ENCODE data around the gene NECAB2.

- no peak for TF ChIP-seq CTCF (IDR thresholded peaks at IDR 0.05; ENCODE audit: control extremely low read depth in 1 of 3, insufficient read depth in 1 of 3, low read depth in 1 of 3, low read length in 3 of 3)
- no peak for TF ChIP-seq EZH2 (IDR thresholded peaks at IDR 0.05; ENCODE audit: low read depth, low read length, severe bottlenecking)
- no peak for TF ChIP-seq POLR2A (IDR thresholded peaks at IDR 0.05; ENCODE audit: control extremely low read depth in 1 of 2, low read depth in 2 of 2, low read length in 2 of 2)
- TF ChIP-seq RAD21 (IDR thresholded peaks at IDR 0.05 in 1 of 2, conservative IDR thresholded peaks at IDR 0.05 in 1 of 2; ENCODE audit: low read depth in 2 of 2, low read length in 2 of 2) = no peak
- no peak for TF ChIP-seq TCF12 (IDR thresholded peaks at IDR 0.05; ENCODE audit: low read depth, low read length)
- TF ChIP-seq CEBPB (IDR thresholded peaks at IDR 0.05; ENCODE audit: low read depth, low read length) = no peak
- no peak for TF ChIP-seq MAFK (IDR thresholded peaks at IDR 0.05; ENCODE audit: low read depth, low read length)
- no peak for TF ChIP-seq USF2 (IDR thresholded peaks at IDR 0.05; ENCODE audit: low read length)
- no peak for TF ChIP-seq NRF1 (IDR thresholded peaks at IDR 0.05; ENCODE audit: low read depth, low read length)
Observed at GRCh38 chr16:83990492-83990891, 22.4 kb downstream of the NECAB2 start.
